HG02642 (cell line): ENCODE data around the gene ENAH.

Source experiments
- ATAC-seq: cut with Tn5 transposase; IDR thresholded peaks from one replicate; pipeline ENCODE4 v1.9.1; 2021; ENCODE audit warnings: mild to moderate bottlenecking; ENCODE audit not compliant: unreplicated experiment, poor library complexity

The ENAH gene

GRCh38 chr1:225610539-225610938 is 42.4 kb downstream of the ENAH start:
- no peak for ATAC-seq

- ATAC-seq, result no peak
These were observed 44.7 kb downstream of the ENAH start for GRCh38 chr1:225608014-225608796.

GRCh38 chr1:225607355-225607754 is 45.6 kb downstream of the ENAH start:
- ATAC-seq, result no peak

- ATAC-seq, result no peak
These were observed 49.2 kb downstream of the ENAH start for GRCh38 chr1:225603538-225604354.

GRCh38 chr1:225602590-225603206 is 50.2 kb downstream of the ENAH start:
- no peak for ATAC-seq

- no peak for ATAC-seq
These were observed 50.9 kb downstream of the ENAH start for GRCh38 chr1:225601902-225602589.

- no peak for ATAC-seq
These were observed 54.1 kb downstream of the ENAH start for GRCh38 chr1:225598847-225599246.

GRCh38 chr1:225597926-225598575 is 54.9 kb downstream of the ENAH start:
- no peak for ATAC-seq

GRCh38 chr1:225596736-225597135 is 56.2 kb downstream of the ENAH start:
- ATAC-seq, result no peak

- ATAC-seq, result no peak
These were observed 56.9 kb downstream of the ENAH start for GRCh38 chr1:225595974-225596551.

- ATAC-seq, result no peak
These were observed 57.5 kb downstream of the ENAH start for GRCh38 chr1:225595452-225595851.

- ATAC-seq, result no peak
These were observed 59.5 kb downstream of the ENAH start for GRCh38 chr1:225593414-225593813.

GRCh38 chr1:225592362-225593025 is 60.4 kb downstream of the ENAH start:
- ATAC-seq, result no peak

GRCh38 chr1:225587310-225587709 is 65.6 kb downstream of the ENAH start:
- ATAC-seq, result no peak

- no peak for ATAC-seq
These were observed 71.7 kb downstream of the ENAH start for GRCh38 chr1:225581186-225581585.

- ATAC-seq, result no peak
These were observed 72.5 kb downstream of the ENAH start for GRCh38 chr1:225580238-225581099.

GRCh38 chr1:225578251-225578977 is 74.5 kb downstream of the ENAH start:
- ATAC-seq, result no peak

- ATAC-seq, result no peak
These were observed 75.7 kb downstream of the ENAH start for GRCh38 chr1:225577241-225577640.
